ENCODE results near the gene PABPN1L.

GRCh38 chr16:88886845-88887521 lies 20.5 kb upstream of the PABPN1L start:
- TF ChIP-seq CTCF (IDR thresholded peaks at IDR 0.05; ENCODE audit: insufficient read depth, low read length, poor library complexity, severe bottlenecking): no peak
- TF ChIP-seq EZH2phosphoT487 (conservative IDR thresholded peaks at IDR 0.05; ENCODE audit: low read length): no peak
